ENCODE results near the gene TMC7.

GRCh38 chr16:19085679-19086200, 102.0 kb downstream of the TMC7 start:
- TF ChIP-seq, protein P1, sequence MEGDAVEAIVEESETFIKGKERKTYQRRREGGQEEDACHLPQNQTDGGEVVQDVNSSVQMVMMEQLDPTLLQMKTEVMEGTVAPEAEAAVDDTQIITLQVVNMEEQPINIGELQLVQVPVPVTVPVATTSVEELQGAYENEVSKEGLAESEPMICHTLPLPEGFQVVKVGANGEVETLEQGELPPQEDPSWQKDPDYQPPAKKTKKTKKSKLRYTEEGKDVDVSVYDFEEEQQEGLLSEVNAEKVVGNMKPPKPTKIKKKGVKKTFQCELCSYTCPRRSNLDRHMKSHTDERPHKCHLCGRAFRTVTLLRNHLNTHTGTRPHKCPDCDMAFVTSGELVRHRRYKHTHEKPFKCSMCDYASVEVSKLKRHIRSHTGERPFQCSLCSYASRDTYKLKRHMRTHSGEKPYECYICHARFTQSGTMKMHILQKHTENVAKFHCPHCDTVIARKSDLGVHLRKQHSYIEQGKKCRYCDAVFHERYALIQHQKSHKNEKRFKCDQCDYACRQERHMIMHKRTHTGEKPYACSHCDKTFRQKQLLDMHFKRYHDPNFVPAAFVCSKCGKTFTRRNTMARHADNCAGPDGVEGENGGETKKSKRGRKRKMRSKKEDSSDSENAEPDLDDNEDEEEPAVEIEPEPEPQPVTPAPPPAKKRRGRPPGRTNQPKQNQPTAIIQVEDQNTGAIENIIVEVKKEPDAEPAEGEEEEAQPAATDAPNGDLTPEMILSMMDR (IDR thresholded peaks at IDR 0.05; ENCODE audit: insufficient read depth, low read depth, low read length): no peak
- no peak for TF ChIP-seq EZH2 (IDR thresholded peaks at IDR 0.05; ENCODE audit: insufficient read depth, low read length)
